MCF 10A (cell line): Measurements from ENCODE around the gene POLR3E. TPM values are rescaled to one million over a fixed set of nuclear protein-coding genes. Genes with fewer than 3 reads are reported as not detected.

Experiments
- BruUV-seq: library from RNA; stranded (reverse); fragments of 400-500 nt; replicated peaks from 2 replicates; lab custom pipeline; 2021; lab: Mats Ljungman, UMichigan
- CTCF ChIA-PET: fragments of 300-600 bp; sonication (Branson Sonifier 250); formaldehyde crosslinking; extraction: SDS; loops from one replicate; lab custom pipeline; 2021; ENCODE audit warnings: antibody characterized with exemption, inconsistent platforms; lab: Yijun Ruan, JAX
- POLR2A ChIA-PET: fragments of 300-600, 350-650 bp; sonication (Branson Sonifier 250); formaldehyde crosslinking; extraction: SDS; loops from one replicate; lab custom pipeline; 2020; ENCODE audit warnings: antibody characterized with exemption, inconsistent platforms; lab: Yijun Ruan, JAX
- DNase-seq: peaks from one replicate; pipeline ENCODE4 v3.0.0-alpha.2; 2018; ENCODE audit not compliant: unreplicated experiment
- H3K27ac Mint-ChIP-seq: one replicate; pipeline ENCODE4 v1.8.0; 2022; ENCODE audit warnings: mild to moderate bottlenecking, low read depth, mixed read lengths; ENCODE audit not compliant: unreplicated experiment
- H3K27me3 Mint-ChIP-seq: one replicate; pipeline ENCODE4 v1.8.0; 2022; ENCODE audit warnings: mixed read lengths; ENCODE audit not compliant: insufficient read depth, unreplicated experiment
- H3K36me3 Mint-ChIP-seq: one replicate; pipeline ENCODE4 v1.8.0; 2022; ENCODE audit warnings: mild to moderate bottlenecking, moderate library complexity, mixed read lengths; ENCODE audit not compliant: insufficient read depth, unreplicated experiment
- H3K4me1 Mint-ChIP-seq: one replicate; pipeline ENCODE4 v1.8.0; 2022; ENCODE audit warnings: mixed read lengths; ENCODE audit not compliant: insufficient read depth, unreplicated experiment
- H3K4me3 Mint-ChIP-seq: one replicate; pipeline ENCODE4 v1.8.0; 2022; ENCODE audit warnings: mild to moderate bottlenecking, moderate library complexity, mixed read lengths; ENCODE audit not compliant: unreplicated experiment
- H3K9me3 Mint-ChIP-seq: one replicate; pipeline ENCODE4 v1.8.0; 2022; ENCODE audit warnings: mixed read lengths; ENCODE audit not compliant: unreplicated experiment
- intact Hi-C: fragments of 100-400 bp; cut with micrococcal nuclease; formaldehyde crosslinking; loops from 2 replicates; pipeline ENCODE4 v1.14.1; 2022
- total RNA-seq: library from RNA; stranded (reverse); gene quantifications from 2 replicates; pipeline ENCODE4 v1.2.3, GENCODE V29; 2022
- TF ChIP-seq, protein P1 (sequence below): fragments of 200-600 bp; IDR thresholded peaks from one replicate; pipeline ENCODE4 v1.8.0; 2022; ENCODE audit warnings: antibody characterized with exemption, mild to moderate bottlenecking; ENCODE audit not compliant: unreplicated experiment

Gene POLR3E
- total RNA-seq, 1 experiment from 2014 or later, result 73.8 TPM

GRCh38 chr16:22311520-22311919 lies 14.3 kb downstream of the POLR3E start:
- H3K27me3 Mint-ChIP-seq, result no peaks in the 10 kb centered on the region
- intact Hi-C loops, result no loop called here
- no TSS peak for BruUV-seq
- POLR2A ChIA-PET, result interaction anchor here (1.1 kb wide), 2 partner anchors 11 to 13 kb away, joined by 3 to 4 read pairs; no protein-coding TSS in a partner anchor
- H3K4me1 Mint-ChIP-seq, result no peaks in the 10 kb centered on the region
- DNase-seq, result no peak
- no peak overlapping the region for H3K4me3 Mint-ChIP-seq
- peaks cover 79% of the 10 kb centered on the region for H3K36me3 Mint-ChIP-seq
- H3K27ac Mint-ChIP-seq, result no peak overlapping the region
- TF ChIP-seq, protein P1, sequence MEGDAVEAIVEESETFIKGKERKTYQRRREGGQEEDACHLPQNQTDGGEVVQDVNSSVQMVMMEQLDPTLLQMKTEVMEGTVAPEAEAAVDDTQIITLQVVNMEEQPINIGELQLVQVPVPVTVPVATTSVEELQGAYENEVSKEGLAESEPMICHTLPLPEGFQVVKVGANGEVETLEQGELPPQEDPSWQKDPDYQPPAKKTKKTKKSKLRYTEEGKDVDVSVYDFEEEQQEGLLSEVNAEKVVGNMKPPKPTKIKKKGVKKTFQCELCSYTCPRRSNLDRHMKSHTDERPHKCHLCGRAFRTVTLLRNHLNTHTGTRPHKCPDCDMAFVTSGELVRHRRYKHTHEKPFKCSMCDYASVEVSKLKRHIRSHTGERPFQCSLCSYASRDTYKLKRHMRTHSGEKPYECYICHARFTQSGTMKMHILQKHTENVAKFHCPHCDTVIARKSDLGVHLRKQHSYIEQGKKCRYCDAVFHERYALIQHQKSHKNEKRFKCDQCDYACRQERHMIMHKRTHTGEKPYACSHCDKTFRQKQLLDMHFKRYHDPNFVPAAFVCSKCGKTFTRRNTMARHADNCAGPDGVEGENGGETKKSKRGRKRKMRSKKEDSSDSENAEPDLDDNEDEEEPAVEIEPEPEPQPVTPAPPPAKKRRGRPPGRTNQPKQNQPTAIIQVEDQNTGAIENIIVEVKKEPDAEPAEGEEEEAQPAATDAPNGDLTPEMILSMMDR, result no peak
- H3K9me3 Mint-ChIP-seq, result no peaks in the 10 kb centered on the region
- CTCF ChIA-PET, result interaction anchor here (4.4 to 5.3 kb wide), 2 partner anchors 8 to 11 kb away, joined by 37 to 43 read pairs; no protein-coding TSS in a partner anchor

GRCh38 chr16:22312897-22313781 lies 15.9 kb downstream of the POLR3E start:
- DNase-seq, result no peak
- ChIA-PET CTCF (interaction anchor here (0.7 to 5.3 kb wide), 2 partner anchors 12 to 702 kb away, joined by 3 to 43 read pairs; no protein-coding TSS in a partner anchor), POLR2A (no interaction called here)
- Mint-ChIP-seq H3K4me3 (no peak overlapping the region), H3K4me1 (no peaks in the 10 kb centered on the region), H3K27ac (no peak overlapping the region), H3K27me3 (no peaks in the 10 kb centered on the region), H3K36me3 (peaks cover 82% of the 10 kb centered on the region), H3K9me3 (no peaks in the 10 kb centered on the region)
- TF ChIP-seq, protein P1, result no peak
- intact Hi-C loops, result no loop called here
- no TSS peak for BruUV-seq

- TF ChIP-seq, protein P1, result no peak
- no peaks in the 10 kb centered on the region for H3K9me3 Mint-ChIP-seq
- no TSS peak for BruUV-seq
- H3K27ac Mint-ChIP-seq, result no peak overlapping the region
- H3K27me3 Mint-ChIP-seq, result no peaks in the 10 kb centered on the region
- peaks cover 82% of the 10 kb centered on the region for H3K36me3 Mint-ChIP-seq
- no peak for DNase-seq
- H3K4me1 Mint-ChIP-seq, result no peaks in the 10 kb centered on the region
- H3K4me3 Mint-ChIP-seq, result no peak overlapping the region
- ChIA-PET CTCF (interaction anchor here (5.3 kb wide), 1 partner anchor 13 kb away, joined by 43 read pairs; no protein-coding TSS in a partner anchor), POLR2A (interaction anchor here (0.5 kb wide), 1 partner anchor 25 kb away, joined by 4 read pairs; no protein-coding TSS in a partner anchor)
- intact Hi-C loops, result no loop called here
Observed at GRCh38 chr16:22313876-22314470, 16.8 kb downstream of the POLR3E start.
